NCI-H510A treated with DMSO at 0.1 percent for 48 hours (cell line): Measurements from ENCODE around the gene KIF26A.

Experiments
- DNase-seq: peaks from one replicate; lab custom pipeline; 2025; lab: John Stamatoyannopoulos, UW

The KIF26A gene

GRCh38 chr14:104130974-104131651, 7.3 kb upstream of the KIF26A start:
- DNase-seq = peak; percentile 36

- DNase-seq = no peak
Observed at GRCh38 chr14:104131968-104132732, 6.2 kb upstream of the KIF26A start.

- DNase-seq = no peak
Observed at GRCh38 chr14:104132981-104133380, 5.4 kb upstream of the KIF26A start.

- no peak for DNase-seq
Observed at GRCh38 chr14:104133496-104133895, 4.9 kb upstream of the KIF26A start.

GRCh38 chr14:104134061-104134965, 4.1 kb upstream of the KIF26A start:
- no peak for DNase-seq

- no peak for DNase-seq
Observed at GRCh38 chr14:104135121-104135903, 3.1 kb upstream of the KIF26A start.

GRCh38 chr14:104135904-104136471, 2.4 kb upstream of the KIF26A start:
- no peak for DNase-seq

- no peak for DNase-seq
Observed at GRCh38 chr14:104136472-104137296, 1.7 kb upstream of the KIF26A start.

GRCh38 chr14:104137297-104138097, 890 bp upstream of the KIF26A start:
- peak; percentile 71 for DNase-seq

- no peak for DNase-seq
Observed at GRCh38 chr14:104138718-104139459, 502 bp downstream of the KIF26A start.

- no peak for DNase-seq
Observed at GRCh38 chr14:104139460-104140212, 1.2 kb downstream of the KIF26A start.

- DNase-seq = no peak
Observed at GRCh38 chr14:104140213-104140462, 1.8 kb downstream of the KIF26A start.

- DNase-seq = no peak
Observed at GRCh38 chr14:104140463-104141331, 2.3 kb downstream of the KIF26A start.

- no peak for DNase-seq
Observed at GRCh38 chr14:104141621-104142091, 3.3 kb downstream of the KIF26A start.

- no peak for DNase-seq
Observed at GRCh38 chr14:104142136-104142945, 4.0 kb downstream of the KIF26A start.

GRCh38 chr14:104142946-104143470, 4.6 kb downstream of the KIF26A start:
- DNase-seq = no peak
